K562 (cell line): ENCODE measurements around the gene EFEMP2. TPM values are rescaled to one million over a fixed set of nuclear protein-coding genes. Genes with fewer than 3 reads are reported as not detected.

ENCODE experiments used
- ARHGAP35 ChIP-seq: fragments of 450-650 bp; IDR thresholded peaks from 2 replicates; pipeline ENCODE4 v1.6.1; 2018; ENCODE audit not compliant: partially characterized antibody
- ATF3 ChIP-seq, 2 experiments: fragments of 450-650 bp in 1 of 2; sonication (generic) in 1 of 2; formaldehyde crosslinking in 1 of 2; IDR thresholded peaks in 1 of 2; conservative IDR thresholded peaks in 1 of 2; 2 replicates each; pipeline versions ENCODE4 v1.6.1 to v1.8.1; 2016 to 2023; ENCODE audit warnings: mild to moderate bottlenecking in 2 of 2, moderate library complexity in 2 of 2, inconsistent platforms in 1 of 2, missing genetic modification reagents in 1 of 2
- BHLHE40 ChIP-seq: IDR thresholded peaks from 2 replicates; pipeline ENCODE4 v1.6.1; 2011; ENCODE audit warnings: low read length, improper control_type of control experiment
- C11orf30 ChIP-seq: fragments of 450-650 bp; IDR thresholded peaks from 2 replicates; pipeline ENCODE4 v1.6.1; 2016; ENCODE audit warnings: low read depth, mild to moderate bottlenecking
- GATA2 ChIP-seq: sonication (generic); formaldehyde crosslinking; IDR thresholded peaks from 2 replicates; pipeline ENCODE4 v1.4.0; 2020; ENCODE audit warnings: mild to moderate bottlenecking, missing genetic modification reagents
- IRF2 ChIP-seq: sonication (generic); formaldehyde crosslinking; IDR thresholded peaks from 2 replicates; pipeline ENCODE4 v1.8.1; 2022; ENCODE audit warnings: mild to moderate bottlenecking, missing genetic modification reagents
- RAD51 ChIP-seq: fragments of 450-650 bp; IDR thresholded peaks from 2 replicates; pipeline ENCODE4 v1.7.1; 2016; ENCODE audit warnings: low read depth, mild to moderate bottlenecking, borderline replicate concordance
- SRSF1 ChIP-seq: fragments of 200-400 bp; formaldehyde crosslinking; IDR thresholded peaks from 2 replicates; pipeline ENCODE4 v1.6.1; 2017; ENCODE audit warnings: mild to moderate bottlenecking, low read depth, low read length, moderate library complexity
- SRSF9 ChIP-seq: fragments of 200-400 bp; formaldehyde crosslinking; IDR thresholded peaks from 2 replicates; pipeline ENCODE4 v1.6.1; 2017; ENCODE audit warnings: low read depth, low read length, borderline replicate concordance
- TEAD2 ChIP-seq: fragments of 450-650 bp; IDR thresholded peaks from 2 replicates; pipeline ENCODE4 v1.6.1; 2016; ENCODE audit warnings: missing genetic modification characterization, control low read depth, missing compliant biosample characterization
- USF2 ChIP-seq: sonication (generic); formaldehyde crosslinking; IDR thresholded peaks from 2 replicates; pipeline ENCODE4 v1.5.0; 2020; ENCODE audit warnings: missing genetic modification reagents
- XRCC5 ChIP-seq: fragments of 200-400 bp; formaldehyde crosslinking; IDR thresholded peaks from 2 replicates; pipeline ENCODE4 v1.6.1; 2017; ENCODE audit warnings: low read depth, mild to moderate bottlenecking, low read length
- ZNF395 ChIP-seq: fragments of 200-800 bp; sonication (Bioruptor generic); IDR thresholded peaks from 2 replicates; pipeline ENCODE4 v1.6.1; 2017; ENCODE audit warnings: missing genetic modification characterization, missing compliant biosample characterization
- ZNF444 ChIP-seq: fragments of 250-450 bp; sonication (Bioruptor Pico); IDR thresholded peaks from 2 replicates; pipeline ENCODE4 v1.4.0; 2020; ENCODE audit warnings: mild to moderate bottlenecking, moderate library complexity
- ZSCAN29 ChIP-seq: fragments of 450-650 bp; IDR thresholded peaks from 2 replicates; pipeline ENCODE4 v1.6.1; 2017
- polyA plus RNA-seq, 8 experiments: library from polyadenylated mRNA; depleted of rRNA in 4 of 8; stranded (reverse) in 5 of 8; unstranded in 3 of 8; fragments of >200 nt; fragmentation: Nextera tagmentation in 2 of 8; fragmentation: Illumina TruSeq in 1 of 8; extraction: Ambion mirVana in 2 of 8; extraction: Trizol in 1 of 8; gene quantifications; 2 replicates each; pipeline versions ENCODE4 v1.2.1 to v1.2.3, GENCODE V29; 2011 to 2014; ENCODE audit warnings: inconsistent platforms in 1 of 8, missing spikeins in 1 of 8
- total RNA-seq, 7 experiments: library from RNA; depleted of rRNA in 6 of 7; stranded (reverse); fragments of >200 nt in 6 of 7; fragmentation: Illumina TruSeq in 2 of 7; extraction: Trizol in 2 of 7; gene quantifications; 2 replicates each; pipeline versions ENCODE4 v1.2.1 to v1.2.3, GENCODE V29; 2011 to 2021; ENCODE audit warnings: low replicate concordance in 1 of 7
- TF ChIP-seq, protein P1 (sequence below): sonication (generic); formaldehyde crosslinking; IDR thresholded peaks from 2 replicates; pipeline ENCODE4 v1.8.0; 2022; ENCODE audit warnings: mild to moderate bottlenecking, missing genetic modification reagents
- TF ChIP-seq, protein P2 (sequence below): sonication (generic); formaldehyde crosslinking; IDR thresholded peaks from 2 replicates; pipeline ENCODE4 v1.8.0; 2022; ENCODE audit warnings: missing genetic modification reagents, mild to moderate bottlenecking, borderline replicate concordance
- TF ChIP-seq, protein P3 (sequence below): IDR thresholded peaks from 3 replicates; pipeline ENCODE4 v1.6.1; 2011; ENCODE audit warnings: borderline replicate concordance, mild to moderate bottlenecking, moderate library complexity; ENCODE audit not compliant: insufficient read length; ENCODE audit errors: extremely low read depth

The EFEMP2 gene
- total and polyA plus RNA-seq, 9 of the 15 experiments (the other 6 are each of a cell fraction or from before 2014, with no cell fraction given): 0.07 to 2.9 (median 0.69) TPM; not detected in 1

DNA sequence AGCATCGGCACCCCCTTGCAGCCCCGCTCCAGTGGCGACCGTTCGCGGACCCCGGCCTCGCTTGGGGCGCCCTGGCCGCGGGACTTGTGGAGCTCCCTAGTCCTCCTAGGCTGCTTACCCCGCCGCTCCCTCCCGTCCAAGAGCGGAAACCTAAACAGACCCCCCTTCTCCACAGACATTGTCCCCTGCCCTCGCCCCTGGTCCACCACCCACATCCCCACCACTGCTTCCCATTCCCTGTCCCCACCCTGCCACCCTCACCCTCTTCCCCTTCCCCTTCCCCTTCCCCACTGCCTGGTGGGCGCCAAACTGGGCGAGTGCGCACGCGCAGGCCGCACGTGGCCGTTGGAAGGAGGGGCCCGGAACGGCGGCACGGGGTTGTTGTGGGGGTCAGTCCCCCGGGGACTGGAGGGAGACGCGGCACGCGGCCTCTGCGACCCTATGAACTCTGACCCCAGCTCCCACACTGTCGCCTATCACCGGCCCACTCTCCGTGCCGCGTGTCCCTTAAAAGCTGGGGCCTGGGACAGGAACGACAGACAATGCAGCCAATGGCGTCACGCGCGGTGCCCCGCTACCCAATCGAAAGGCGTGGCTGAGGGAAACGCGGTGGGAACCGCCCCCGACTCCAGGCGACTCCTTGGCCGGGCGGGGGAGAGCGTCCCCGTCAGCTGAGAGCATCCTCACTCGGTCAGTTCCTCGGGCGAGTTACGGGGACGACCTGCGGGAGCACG lies 39.1 kb downstream of the EFEMP2 start, which contains the start of gene SNX32 (continued):
- TF ChIP-seq, protein P1, sequence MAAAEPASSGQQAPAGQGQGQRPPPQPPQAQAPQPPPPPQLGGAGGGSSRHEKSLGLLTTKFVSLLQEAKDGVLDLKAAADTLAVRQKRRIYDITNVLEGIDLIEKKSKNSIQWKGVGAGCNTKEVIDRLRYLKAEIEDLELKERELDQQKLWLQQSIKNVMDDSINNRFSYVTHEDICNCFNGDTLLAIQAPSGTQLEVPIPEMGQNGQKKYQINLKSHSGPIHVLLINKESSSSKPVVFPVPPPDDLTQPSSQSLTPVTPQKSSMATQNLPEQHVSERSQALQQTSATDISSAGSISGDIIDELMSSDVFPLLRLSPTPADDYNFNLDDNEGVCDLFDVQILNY: no peak
- TF ChIP-seq RAD51 (no peak), TEAD2 (no peak), GATA2 (CRISPR knock-in tag) (no peak), BHLHE40 (no peak), C11orf30 (no peak), ZNF444 (CRISPR knock-in tag) (no peak), IRF2 (CRISPR knock-in tag) (no peak), ZSCAN29 (no peak), ATF3 (IDR thresholded peaks at IDR 0.05) (no peak), ATF3 (CRISPR knock-in tag; conservative IDR thresholded peaks at IDR 0.05) (no peak), SRSF1 (no peak), XRCC5 (no peak), ZNF395 (CRISPR knock-in tag) (no peak), SRSF9 (no peak), ARHGAP35 (no peak), USF2 (CRISPR knock-in tag) (no peak)
- TF ChIP-seq, protein P2, sequence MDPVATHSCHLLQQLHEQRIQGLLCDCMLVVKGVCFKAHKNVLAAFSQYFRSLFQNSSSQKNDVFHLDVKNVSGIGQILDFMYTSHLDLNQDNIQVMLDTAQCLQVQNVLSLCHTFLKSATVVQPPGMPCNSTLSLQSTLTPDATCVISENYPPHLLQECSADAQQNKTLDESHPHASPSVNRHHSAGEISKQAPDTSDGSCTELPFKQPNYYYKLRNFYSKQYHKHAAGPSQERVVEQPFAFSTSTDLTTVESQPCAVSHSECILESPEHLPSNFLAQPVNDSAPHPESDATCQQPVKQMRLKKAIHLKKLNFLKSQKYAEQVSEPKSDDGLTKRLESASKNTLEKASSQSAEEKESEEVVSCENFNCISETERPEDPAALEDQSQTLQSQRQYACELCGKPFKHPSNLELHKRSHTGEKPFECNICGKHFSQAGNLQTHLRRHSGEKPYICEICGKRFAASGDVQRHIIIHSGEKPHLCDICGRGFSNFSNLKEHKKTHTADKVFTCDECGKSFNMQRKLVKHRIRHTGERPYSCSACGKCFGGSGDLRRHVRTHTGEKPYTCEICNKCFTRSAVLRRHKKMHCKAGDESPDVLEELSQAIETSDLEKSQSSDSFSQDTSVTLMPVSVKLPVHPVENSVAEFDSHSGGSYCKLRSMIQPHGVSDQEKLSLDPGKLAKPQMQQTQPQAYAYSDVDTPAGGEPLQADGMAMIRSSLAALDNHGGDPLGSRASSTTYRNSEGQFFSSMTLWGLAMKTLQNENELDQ (CRISPR knock-in tag): no peak
- TF ChIP-seq, protein P3, sequence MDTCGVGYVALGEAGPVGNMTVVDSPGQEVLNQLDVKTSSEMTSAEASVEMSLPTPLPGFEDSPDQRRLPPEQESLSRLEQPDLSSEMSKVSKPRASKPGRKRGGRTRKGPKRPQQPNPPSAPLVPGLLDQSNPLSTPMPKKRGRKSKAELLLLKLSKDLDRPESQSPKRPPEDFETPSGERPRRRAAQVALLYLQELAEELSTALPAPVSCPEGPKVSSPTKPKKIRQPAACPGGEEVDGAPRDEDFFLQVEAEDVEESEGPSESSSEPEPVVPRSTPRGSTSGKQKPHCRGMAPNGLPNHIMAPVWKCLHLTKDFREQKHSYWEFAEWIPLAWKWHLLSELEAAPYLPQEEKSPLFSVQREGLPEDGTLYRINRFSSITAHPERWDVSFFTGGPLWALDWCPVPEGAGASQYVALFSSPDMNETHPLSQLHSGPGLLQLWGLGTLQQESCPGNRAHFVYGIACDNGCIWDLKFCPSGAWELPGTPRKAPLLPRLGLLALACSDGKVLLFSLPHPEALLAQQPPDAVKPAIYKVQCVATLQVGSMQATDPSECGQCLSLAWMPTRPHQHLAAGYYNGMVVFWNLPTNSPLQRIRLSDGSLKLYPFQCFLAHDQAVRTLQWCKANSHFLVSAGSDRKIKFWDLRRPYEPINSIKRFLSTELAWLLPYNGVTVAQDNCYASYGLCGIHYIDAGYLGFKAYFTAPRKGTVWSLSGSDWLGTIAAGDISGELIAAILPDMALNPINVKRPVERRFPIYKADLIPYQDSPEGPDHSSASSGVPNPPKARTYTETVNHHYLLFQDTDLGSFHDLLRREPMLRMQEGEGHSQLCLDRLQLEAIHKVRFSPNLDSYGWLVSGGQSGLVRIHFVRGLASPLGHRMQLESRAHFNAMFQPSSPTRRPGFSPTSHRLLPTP: no peak
